PFSK-1 (cell line): ENCODE measurements around the gene FOXN3.

Experiments used
- FOXP2 ChIP-seq: optimal IDR thresholded peaks from 2 replicates; pipeline ENCODE3; 2011; ENCODE audit warnings: borderline replicate concordance, control low read depth, inconsistent platforms; ENCODE audit not compliant: insufficient read depth; ENCODE audit errors: extremely low read length, extremely low read depth
- POLR2AphosphoS5 ChIP-seq: IDR thresholded peaks from 2 replicates; pipeline ENCODE4 v1.6.1; 2012; ENCODE audit warnings: low read depth, mild to moderate bottlenecking, control low read depth, low read length, moderate library complexity
- SIN3A ChIP-seq: IDR thresholded peaks from 2 replicates; pipeline ENCODE4 v1.6.1; 2012; ENCODE audit warnings: mild to moderate bottlenecking, low read length, moderate library complexity, borderline replicate concordance; ENCODE audit not compliant: insufficient read depth
- TAF1 ChIP-seq: IDR thresholded peaks from 2 replicates; pipeline ENCODE4 v1.6.1; 2012; ENCODE audit warnings: low read length, control low read depth, borderline replicate concordance; ENCODE audit not compliant: insufficient read depth
- TF ChIP-seq, protein P1 (sequence below), 2 experiments: IDR thresholded peaks; 2 replicates each; pipeline versions ENCODE4 v1.6.1 to v1.8.0; 2011 to 2012; ENCODE audit warnings: low read depth in 2 of 2, low read length in 2 of 2, control low read depth in 1 of 2, inconsistent platforms in 1 of 2, mild to moderate bottlenecking in 1 of 2, moderate library complexity in 1 of 2; ENCODE audit not compliant: insufficient read depth in 1 of 2

DNA sequence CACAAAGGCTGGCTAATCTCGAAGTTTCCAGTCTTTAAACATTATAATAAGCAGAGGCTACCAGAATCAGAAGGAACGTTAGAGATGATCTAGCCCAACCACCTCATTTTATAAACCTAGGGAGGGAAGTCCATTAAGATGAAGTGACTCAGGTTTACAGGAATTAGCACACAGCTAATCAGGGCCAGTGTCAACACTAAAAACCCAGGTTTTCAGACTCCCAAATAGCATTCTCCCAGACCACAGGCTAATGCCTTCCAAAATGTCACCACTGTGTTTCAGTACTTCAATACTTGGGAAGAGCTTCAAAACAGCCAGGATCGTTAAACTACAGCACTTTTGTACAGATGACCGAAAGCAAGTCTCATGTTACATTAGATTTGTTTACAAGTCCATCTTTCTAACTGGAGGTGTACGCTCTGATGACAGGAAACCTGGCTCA lies 89.2 kb downstream of the FOXN3 start:
- TF ChIP-seq, protein P1, sequence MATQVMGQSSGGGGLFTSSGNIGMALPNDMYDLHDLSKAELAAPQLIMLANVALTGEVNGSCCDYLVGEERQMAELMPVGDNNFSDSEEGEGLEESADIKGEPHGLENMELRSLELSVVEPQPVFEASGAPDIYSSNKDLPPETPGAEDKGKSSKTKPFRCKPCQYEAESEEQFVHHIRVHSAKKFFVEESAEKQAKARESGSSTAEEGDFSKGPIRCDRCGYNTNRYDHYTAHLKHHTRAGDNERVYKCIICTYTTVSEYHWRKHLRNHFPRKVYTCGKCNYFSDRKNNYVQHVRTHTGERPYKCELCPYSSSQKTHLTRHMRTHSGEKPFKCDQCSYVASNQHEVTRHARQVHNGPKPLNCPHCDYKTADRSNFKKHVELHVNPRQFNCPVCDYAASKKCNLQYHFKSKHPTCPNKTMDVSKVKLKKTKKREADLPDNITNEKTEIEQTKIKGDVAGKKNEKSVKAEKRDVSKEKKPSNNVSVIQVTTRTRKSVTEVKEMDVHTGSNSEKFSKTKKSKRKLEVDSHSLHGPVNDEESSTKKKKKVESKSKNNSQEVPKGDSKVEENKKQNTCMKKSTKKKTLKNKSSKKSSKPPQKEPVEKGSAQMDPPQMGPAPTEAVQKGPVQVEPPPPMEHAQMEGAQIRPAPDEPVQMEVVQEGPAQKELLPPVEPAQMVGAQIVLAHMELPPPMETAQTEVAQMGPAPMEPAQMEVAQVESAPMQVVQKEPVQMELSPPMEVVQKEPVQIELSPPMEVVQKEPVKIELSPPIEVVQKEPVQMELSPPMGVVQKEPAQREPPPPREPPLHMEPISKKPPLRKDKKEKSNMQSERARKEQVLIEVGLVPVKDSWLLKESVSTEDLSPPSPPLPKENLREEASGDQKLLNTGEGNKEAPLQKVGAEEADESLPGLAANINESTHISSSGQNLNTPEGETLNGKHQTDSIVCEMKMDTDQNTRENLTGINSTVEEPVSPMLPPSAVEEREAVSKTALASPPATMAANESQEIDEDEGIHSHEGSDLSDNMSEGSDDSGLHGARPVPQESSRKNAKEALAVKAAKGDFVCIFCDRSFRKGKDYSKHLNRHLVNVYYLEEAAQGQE (IDR thresholded peaks at IDR 0.05; ENCODE audit: insufficient read depth in 1 of 2, low read depth in 2 of 2, low read length in 2 of 2): no peak
- TF ChIP-seq SIN3A: no peak
- TF ChIP-seq TAF1: no peak
- TF ChIP-seq POLR2AphosphoS5: no peak
- no peak for TF ChIP-seq FOXP2
